HUES6 (cell line): ENCODE measurements around the gene TMEM184C.

Experiments
- H3K27ac ChIP-seq: 2 replicates; pipeline ENCODE4 v1.7.0; 2013; ENCODE audit warnings: low read depth, mild to moderate bottlenecking, low read length, inconsistent platforms
- H3K27me3 ChIP-seq: 2 replicates; pipeline ENCODE4 v1.6.1; 2013; ENCODE audit warnings: low read length; ENCODE audit not compliant: control insufficient read depth, insufficient read depth
- H3K36me3 ChIP-seq: 2 replicates; pipeline ENCODE4 v1.6.1; 2013; ENCODE audit warnings: low read length; ENCODE audit not compliant: control insufficient read depth, insufficient read depth
- H3K4me1 ChIP-seq: 2 replicates; pipeline ENCODE4 v1.6.1; 2013; ENCODE audit warnings: low read length; ENCODE audit not compliant: control insufficient read depth, insufficient read depth
- H3K4me3 ChIP-seq: 2 replicates; pipeline ENCODE4 v1.5.1; 2013; ENCODE audit warnings: low read depth, low read length
- H3K9ac ChIP-seq: one replicate; pipeline ENCODE4 v1.6.1; 2013; ENCODE audit warnings: mild to moderate bottlenecking, low read length
- H3K9me3 ChIP-seq: 2 replicates; pipeline ENCODE4 v1.6.1; 2013; ENCODE audit warnings: low read depth, low read length; ENCODE audit not compliant: control insufficient read depth, insufficient read depth

The TMEM184C gene

GRCh38 chr4:147586032-147586431 lies 31.2 kb upstream of the TMEM184C start:
- Histone ChIP-seq H3K4me1 (0 out of 2 replicates have a peak, but pooled peaks cover 6% of the 10 kb centered on the region), H3K9me3 (peaks cover 8% of the 10 kb centered on the region), H3K36me3 (no peaks in the 10 kb centered on the region), H3K27me3 (no peaks in the 10 kb centered on the region), H3K4me3 (no peak overlapping the region), H3K9ac (no peak overlapping the region), H3K27ac (no peak overlapping the region)

- Histone ChIP-seq H3K9me3 (peaks cover 8% of the 10 kb centered on the region), H3K36me3 (no peaks in the 10 kb centered on the region), H3K27ac (no peak overlapping the region), H3K9ac (no peak overlapping the region), H3K4me1 (0 out of 2 replicates have a peak, but pooled peaks cover 6% of the 10 kb centered on the region), H3K27me3 (no peaks in the 10 kb centered on the region), H3K4me3 (no peak overlapping the region)
Measured at GRCh38 chr4:147586637-147587036, 30.6 kb upstream of the TMEM184C start.

- Histone ChIP-seq H3K9ac (no peak overlapping the region), H3K4me1 (0 out of 2 replicates have a peak, but pooled peaks cover 6% of the 10 kb centered on the region), H3K27me3 (no peaks in the 10 kb centered on the region), H3K36me3 (no peaks in the 10 kb centered on the region), H3K4me3 (no peak overlapping the region), H3K27ac (no peak overlapping the region), H3K9me3 (peaks cover 8% of the 10 kb centered on the region)
Measured at GRCh38 chr4:147587041-147587440, 30.2 kb upstream of the TMEM184C start.

GRCh38 chr4:147589586-147589985 lies 27.6 kb upstream of the TMEM184C start:
- H3K27me3 ChIP-seq = no peaks in the 10 kb centered on the region
- H3K4me3 ChIP-seq = no peak overlapping the region
- peaks cover 6% of the 10 kb centered on the region for H3K9me3 ChIP-seq
- H3K9ac ChIP-seq = no peak overlapping the region
- H3K4me1 ChIP-seq = 0 out of 2 replicates have a peak, but pooled peaks cover 6% of the 10 kb centered on the region
- H3K27ac ChIP-seq = no peak overlapping the region
- H3K36me3 ChIP-seq = no peaks in the 10 kb centered on the region

- H3K27ac ChIP-seq = no peak overlapping the region
- H3K27me3 ChIP-seq = no peaks in the 10 kb centered on the region
- no peaks in the 10 kb centered on the region for H3K36me3 ChIP-seq
- no peak overlapping the region for H3K9ac ChIP-seq
- H3K9me3 ChIP-seq = no peaks in the 10 kb centered on the region
- H3K4me3 ChIP-seq = no peak overlapping the region
- 0 out of 2 replicates have a peak, but pooled peaks cover 6% of the 10 kb centered on the region for H3K4me1 ChIP-seq
Measured at GRCh38 chr4:147590249-147590920, 26.8 kb upstream of the TMEM184C start.

GRCh38 chr4:147591106-147591505 lies 26.1 kb upstream of the TMEM184C start:
- Histone ChIP-seq H3K4me1 (0 out of 2 replicates have a peak, but pooled peaks cover 6% of the 10 kb centered on the region), H3K36me3 (no peaks in the 10 kb centered on the region), H3K9me3 (no peaks in the 10 kb centered on the region), H3K27me3 (no peaks in the 10 kb centered on the region), H3K4me3 (no peak overlapping the region), H3K27ac (no peak overlapping the region), H3K9ac (no peak overlapping the region)

- Histone ChIP-seq H3K9me3 (no peaks in the 10 kb centered on the region), H3K36me3 (no peaks in the 10 kb centered on the region), H3K27ac (no peak overlapping the region), H3K27me3 (no peaks in the 10 kb centered on the region), H3K9ac (no peak overlapping the region), H3K4me3 (no peak overlapping the region), H3K4me1 (0 out of 2 replicates have a peak, but pooled peaks cover 5% of the 10 kb centered on the region)
Measured at GRCh38 chr4:147594107-147594506, 23.1 kb upstream of the TMEM184C start.

GRCh38 chr4:147594578-147594977 lies 22.6 kb upstream of the TMEM184C start:
- no peaks in the 10 kb centered on the region for H3K36me3 ChIP-seq
- no peaks in the 10 kb centered on the region for H3K9me3 ChIP-seq
- no peaks in the 10 kb centered on the region for H3K27me3 ChIP-seq
- no peak overlapping the region for H3K27ac ChIP-seq
- no peak overlapping the region for H3K9ac ChIP-seq
- 0 out of 2 replicates have a peak, but pooled peaks cover under 1% of the 10 kb centered on the region for H3K4me1 ChIP-seq
- H3K4me3 ChIP-seq = no peak overlapping the region

GRCh38 chr4:147596377-147596776 lies 20.8 kb upstream of the TMEM184C start:
- H3K4me3 ChIP-seq = no peak overlapping the region
- no peaks in the 10 kb centered on the region for H3K36me3 ChIP-seq
- no peak overlapping the region for H3K9ac ChIP-seq
- no peak overlapping the region for H3K27ac ChIP-seq
- H3K27me3 ChIP-seq = no peaks in the 10 kb centered on the region
- no peaks in the 10 kb centered on the region for H3K4me1 ChIP-seq
- H3K9me3 ChIP-seq = no peaks in the 10 kb centered on the region

- Histone ChIP-seq H3K27ac (no peak overlapping the region), H3K4me3 (no peak overlapping the region), H3K4me1 (no peaks in the 10 kb centered on the region), H3K9me3 (no peaks in the 10 kb centered on the region), H3K9ac (no peak overlapping the region), H3K36me3 (no peaks in the 10 kb centered on the region), H3K27me3 (no peaks in the 10 kb centered on the region)
Measured at GRCh38 chr4:147596981-147597380, 20.2 kb upstream of the TMEM184C start.

- no peaks in the 10 kb centered on the region for H3K36me3 ChIP-seq
- H3K9me3 ChIP-seq = no peaks in the 10 kb centered on the region
- no peak overlapping the region for H3K9ac ChIP-seq
- H3K4me3 ChIP-seq = no peak overlapping the region
- no peaks in the 10 kb centered on the region for H3K27me3 ChIP-seq
- no peaks in the 10 kb centered on the region for H3K4me1 ChIP-seq
- no peak overlapping the region for H3K27ac ChIP-seq
Measured at GRCh38 chr4:147597561-147597960, 19.6 kb upstream of the TMEM184C start.
